Ishikawa (cell line): Measurements from ENCODE around the gene PPA1.

Experiments used
- EP300 ChIP-seq: IDR thresholded peaks from 2 replicates; pipeline ENCODE4 v1.6.1; 2012; ENCODE audit warnings: borderline replicate concordance
- RAD21 ChIP-seq: IDR thresholded peaks from 2 replicates; pipeline ENCODE4 v1.6.1; 2012; ENCODE audit warnings: low read depth
- TAF1 ChIP-seq: IDR thresholded peaks from 2 replicates; pipeline ENCODE4 v1.6.1; 2012; ENCODE audit warnings: low read depth, mild to moderate bottlenecking

DNA sequence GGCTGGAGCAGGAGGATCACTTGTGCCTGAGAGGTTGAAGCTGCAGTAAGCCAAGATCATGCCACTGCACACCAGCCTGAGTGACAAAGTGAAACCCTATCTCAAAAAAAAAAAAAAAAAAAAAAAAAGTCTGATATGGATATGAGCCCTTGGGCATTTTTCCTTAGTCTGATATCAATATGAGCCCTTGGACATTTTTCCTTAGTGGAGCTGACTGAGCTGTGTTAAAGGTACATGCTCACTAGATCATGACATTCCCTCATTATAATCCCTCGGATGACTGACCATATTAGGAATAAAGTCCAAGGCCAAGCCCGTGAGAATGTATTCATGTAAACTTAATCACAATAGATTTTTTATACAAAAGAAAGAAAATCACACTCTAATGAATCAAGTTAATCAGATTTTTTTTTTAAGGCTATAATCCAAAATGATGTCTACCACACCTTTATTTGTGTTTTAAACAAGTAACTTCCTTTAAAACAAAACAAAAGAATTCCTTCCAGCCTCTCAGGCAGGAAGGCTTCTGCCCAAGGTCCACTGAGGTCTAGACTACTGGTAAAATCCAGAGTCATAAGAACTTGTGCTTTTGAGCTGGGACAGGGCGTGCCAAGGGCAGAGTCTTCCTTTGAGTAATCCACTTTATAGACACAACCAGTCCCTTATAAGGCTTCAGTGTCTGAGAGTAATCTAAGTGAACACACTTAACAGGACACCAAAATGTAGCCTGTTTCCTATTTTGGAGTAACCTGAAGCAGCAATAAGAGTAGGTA is 5.5 kb downstream of the PPA1 start:
- TF ChIP-seq EP300 (no peak), RAD21 (no peak), TAF1 (no peak)
